Measurements from ENCODE around the gene DYNC1LI2. TPM values are rescaled to one million over a fixed set of nuclear protein-coding genes. Genes with fewer than 3 reads are reported as not detected.

Gene DYNC1LI2
- total RNA-seq, 2 donors from 2014 or later, result 76.9 to 89.6 TPM

DNA sequence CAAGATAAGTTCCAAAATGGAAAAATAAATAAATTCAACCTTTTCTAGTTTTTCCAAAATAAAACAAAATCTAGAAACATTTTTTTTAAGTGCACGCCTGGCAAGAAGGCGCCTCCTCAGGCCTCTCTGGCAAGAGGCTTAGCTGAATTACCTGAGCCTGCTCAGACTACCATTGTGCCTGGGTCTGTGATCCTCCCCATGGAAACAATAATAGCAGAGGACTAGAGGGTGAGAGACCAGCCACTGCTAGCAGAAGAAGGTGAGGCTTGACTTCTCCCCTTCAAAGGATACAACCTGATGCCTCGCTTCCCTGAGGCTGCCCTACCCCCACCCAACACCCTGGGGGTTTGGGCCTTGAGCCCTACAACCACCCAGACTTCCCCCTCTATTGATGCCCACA, 35.1 kb upstream of the DYNC1LI2 start:
- Histone ChIP-seq H3K36me3 (no peaks in the 10 kb centered on the region), H3K9me3 (no peaks in the 10 kb centered on the region), H3K4me3 (no peak overlapping the region), H3K4me1 (no peaks in the 10 kb centered on the region), H3K27me3 (no peaks in the 10 kb centered on the region), H3K27ac (no peak overlapping the region)
- no peak for DNase-seq (ENCODE audit: low spot score)
- TF ChIP-seq, protein P1, sequence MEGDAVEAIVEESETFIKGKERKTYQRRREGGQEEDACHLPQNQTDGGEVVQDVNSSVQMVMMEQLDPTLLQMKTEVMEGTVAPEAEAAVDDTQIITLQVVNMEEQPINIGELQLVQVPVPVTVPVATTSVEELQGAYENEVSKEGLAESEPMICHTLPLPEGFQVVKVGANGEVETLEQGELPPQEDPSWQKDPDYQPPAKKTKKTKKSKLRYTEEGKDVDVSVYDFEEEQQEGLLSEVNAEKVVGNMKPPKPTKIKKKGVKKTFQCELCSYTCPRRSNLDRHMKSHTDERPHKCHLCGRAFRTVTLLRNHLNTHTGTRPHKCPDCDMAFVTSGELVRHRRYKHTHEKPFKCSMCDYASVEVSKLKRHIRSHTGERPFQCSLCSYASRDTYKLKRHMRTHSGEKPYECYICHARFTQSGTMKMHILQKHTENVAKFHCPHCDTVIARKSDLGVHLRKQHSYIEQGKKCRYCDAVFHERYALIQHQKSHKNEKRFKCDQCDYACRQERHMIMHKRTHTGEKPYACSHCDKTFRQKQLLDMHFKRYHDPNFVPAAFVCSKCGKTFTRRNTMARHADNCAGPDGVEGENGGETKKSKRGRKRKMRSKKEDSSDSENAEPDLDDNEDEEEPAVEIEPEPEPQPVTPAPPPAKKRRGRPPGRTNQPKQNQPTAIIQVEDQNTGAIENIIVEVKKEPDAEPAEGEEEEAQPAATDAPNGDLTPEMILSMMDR (IDR thresholded peaks at IDR 0.05), result no peak

DNA sequence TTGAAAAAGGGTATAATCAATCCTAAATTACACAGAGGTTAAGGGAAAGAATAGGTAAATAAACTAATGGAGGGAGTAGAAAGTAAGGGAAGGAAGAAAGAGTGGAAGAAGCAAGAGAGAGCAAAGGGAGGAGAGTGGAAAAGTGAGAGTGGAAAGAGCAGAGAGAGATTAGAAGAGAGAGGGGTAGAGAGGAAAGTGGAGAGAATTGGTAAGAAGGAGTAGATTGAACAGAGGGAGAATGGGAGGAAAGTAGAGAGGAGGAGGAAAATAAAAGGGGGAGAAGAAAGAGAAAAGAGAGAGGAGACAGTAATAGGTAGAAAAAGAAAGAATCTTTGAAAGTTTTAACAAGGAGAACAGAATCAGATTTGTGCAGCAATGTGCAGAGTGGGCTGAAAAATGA, 25.0 kb upstream of the DYNC1LI2 start:
- no peaks in the 10 kb centered on the region for H3K9me3 ChIP-seq
- no peaks in the 10 kb centered on the region for H3K27me3 ChIP-seq
- no peaks in the 10 kb centered on the region for H3K36me3 ChIP-seq
- no peak overlapping the region for H3K27ac ChIP-seq
- TF ChIP-seq, protein P1 (IDR thresholded peaks at IDR 0.05), result no peak
- H3K4me3 ChIP-seq, result no peak overlapping the region
- H3K4me1 ChIP-seq, result no peaks in the 10 kb centered on the region
- DNase-seq (ENCODE audit: low spot score), result no peak

DNA sequence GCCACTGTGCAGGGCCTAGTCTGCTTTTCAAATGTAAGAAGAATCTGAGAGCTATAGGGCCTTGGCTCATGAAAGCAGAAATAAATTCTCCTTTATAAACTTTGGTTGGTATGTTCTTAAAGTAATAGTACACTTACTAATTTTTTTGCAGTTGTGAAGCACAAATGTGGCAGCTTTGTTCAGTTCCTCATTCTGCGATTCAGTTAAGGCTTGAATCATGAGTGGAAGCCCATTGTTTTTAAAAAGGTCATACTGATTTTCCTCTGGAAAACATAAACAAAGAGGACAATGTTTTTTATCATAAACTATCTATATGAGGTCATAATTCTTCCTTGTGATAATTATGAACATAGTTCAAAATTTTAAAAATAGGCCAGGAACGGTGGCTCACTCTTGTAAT, 23.6 kb upstream of the DYNC1LI2 start:
- H3K4me3 ChIP-seq, result no peak overlapping the region
- no peaks in the 10 kb centered on the region for H3K9me3 ChIP-seq
- H3K36me3 ChIP-seq, result no peaks in the 10 kb centered on the region
- no peak overlapping the region for H3K27ac ChIP-seq
- DNase-seq (ENCODE audit: low spot score), result no peak
- TF ChIP-seq, protein P1 (IDR thresholded peaks at IDR 0.05), result no peak
- H3K4me1 ChIP-seq, result no peaks in the 10 kb centered on the region
- no peaks in the 10 kb centered on the region for H3K27me3 ChIP-seq

DNA sequence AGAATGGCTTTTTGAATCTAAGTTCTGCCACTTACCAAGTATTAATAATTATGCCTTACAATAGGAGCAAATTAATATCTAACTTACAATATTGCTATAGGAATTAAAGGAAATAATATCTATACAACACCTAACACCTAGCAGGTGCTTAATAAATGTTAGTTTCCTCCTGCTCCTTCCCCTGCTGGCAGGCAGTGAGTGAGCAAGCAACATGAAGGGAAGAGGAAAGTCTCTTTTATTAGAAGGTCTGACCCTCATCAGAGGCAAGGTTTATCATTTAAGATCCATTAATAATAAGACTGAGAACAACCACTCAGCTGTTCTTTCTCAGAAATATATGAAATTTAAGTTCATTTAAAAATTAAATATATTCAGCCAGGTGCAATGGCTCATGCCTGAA, 6.7 kb upstream of the DYNC1LI2 start:
- Histone ChIP-seq H3K4me3 (no peak overlapping the region), H3K27me3 (no peaks in the 10 kb centered on the region), H3K36me3 (no peaks in the 10 kb centered on the region), H3K4me1 (no peaks in the 10 kb centered on the region), H3K9me3 (no peaks in the 10 kb centered on the region), H3K27ac (no peak overlapping the region)
- TF ChIP-seq, protein P1 (IDR thresholded peaks at IDR 0.05), result no peak
- DNase-seq (ENCODE audit: low spot score), result no peak

DNA sequence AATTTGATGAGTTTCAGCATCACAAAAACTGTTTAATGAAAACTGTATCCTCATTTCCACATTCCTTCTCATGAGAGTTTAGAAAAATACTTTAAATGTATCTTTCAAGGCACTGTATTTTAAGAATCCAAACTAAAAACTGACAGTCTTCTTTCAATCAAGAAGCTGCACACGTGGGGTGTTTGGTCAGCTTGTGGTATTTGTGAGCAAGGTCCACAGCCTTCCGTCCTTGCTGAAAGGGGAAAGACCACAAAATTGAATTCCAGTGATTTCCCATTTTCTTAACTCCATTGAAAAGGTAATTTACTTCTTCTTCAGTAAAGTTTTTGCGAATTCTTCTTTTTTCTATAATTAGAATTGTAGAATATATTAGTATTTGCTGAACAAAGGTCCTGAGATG, 3.4 kb upstream of the DYNC1LI2 start:
- Histone ChIP-seq H3K4me3 (no peak overlapping the region), H3K4me1 (peaks cover 0 to 13% of the 10 kb centered on the region in 2 donors), H3K9me3 (no peaks in the 10 kb centered on the region), H3K27me3 (no peaks in the 10 kb centered on the region), H3K27ac (no peak overlapping the region), H3K36me3 (no peaks in the 10 kb centered on the region)
- no peak for DNase-seq (ENCODE audit: low spot score)
- TF ChIP-seq, protein P1 (IDR thresholded peaks at IDR 0.05), result no peak

DNA sequence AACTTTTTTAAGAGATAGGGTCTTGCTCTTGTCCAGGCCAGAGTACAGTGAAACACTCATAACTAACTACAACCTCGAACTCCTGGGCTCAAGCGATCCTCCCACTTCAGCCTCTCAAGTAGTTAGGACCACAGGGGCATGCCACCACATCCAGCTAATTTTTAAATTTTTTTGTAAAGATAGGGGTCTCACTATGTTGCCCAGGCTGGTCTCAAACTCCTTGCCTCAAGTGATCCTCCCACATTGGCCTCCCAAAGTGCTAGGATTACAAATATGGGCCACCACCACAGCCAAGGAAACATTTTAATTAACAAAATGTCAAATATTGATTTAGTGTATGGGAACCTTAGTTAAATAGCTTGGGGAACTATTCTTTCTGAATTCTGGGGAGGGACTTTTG, 2.8 kb upstream of the DYNC1LI2 start:
- TF ChIP-seq, protein P1 (IDR thresholded peaks at IDR 0.05), result no peak

More for the DNA sequence above, 2.8 kb upstream of the DYNC1LI2 start:
- Histone ChIP-seq H3K36me3 (no peaks in the 10 kb centered on the region), H3K4me1 (peaks cover 0 to 19% of the 10 kb centered on the region in 2 donors), H3K27me3 (no peaks in the 10 kb centered on the region), H3K27ac (no peak overlapping the region), H3K4me3 (no peak overlapping the region), H3K9me3 (no peaks in the 10 kb centered on the region)
- no peak for DNase-seq (ENCODE audit: low spot score)

All from right atrium auricular region (tissue), 2 donors.